Neuron (in vitro differentiated cells): Measurements from ENCODE around the gene DBNDD1.
"Not testable (repeated sequence)": the region's sequence is repeated elsewhere in the genome, so short reads cannot be mapped to it uniquely, and the experiment has no call there.

Source experiments
- H2AFZ ChIP-seq: one replicate; pipeline ENCODE4 v1.6.1; 2013; ENCODE audit warnings: low read depth, mild to moderate bottlenecking, inconsistent platforms, low read length, moderate library complexity
- H3K27me3 ChIP-seq: one replicate; pipeline ENCODE4 v1.6.1; 2013; ENCODE audit warnings: low read length; ENCODE audit not compliant: insufficient read depth
- H3K36me3 ChIP-seq: one replicate; pipeline ENCODE4 v1.6.1; 2013; ENCODE audit warnings: low read length; ENCODE audit not compliant: insufficient read depth
- H3K4me1 ChIP-seq: one replicate; pipeline ENCODE4 v1.6.1; 2013; ENCODE audit warnings: low read length; ENCODE audit not compliant: insufficient read depth
- H3K4me3 ChIP-seq: 2 replicates; pipeline ENCODE4 v1.5.1; 2013; ENCODE audit warnings: mild to moderate bottlenecking, low read length, moderate library complexity
- H3K9me3 ChIP-seq: one replicate; pipeline ENCODE4 v1.6.1; 2013; ENCODE audit warnings: low read length

The DBNDD1 gene

GRCh38 chr16:90018652-90019542 is at the start of gene DBNDD1:
TSS of gene DBNDD1 (minus strand) at chr16:90019456. CDS start at chr16:90019341, 115 bp downstream.
- no peaks in the 10 kb centered on the region for H3K36me3 ChIP-seq
- peaks cover 24% of the 10 kb centered on the region for H3K4me1 ChIP-seq
- peaks cover 30% of the 10 kb centered on the region for H3K27me3 ChIP-seq
- peak within 1 kb of the TSS; percentile 84 for H2AFZ ChIP-seq
- no peaks in the 10 kb centered on the region for H3K9me3 ChIP-seq
- H3K4me3 ChIP-seq, result peak within 1 kb of the TSS; percentile 43

DNA sequence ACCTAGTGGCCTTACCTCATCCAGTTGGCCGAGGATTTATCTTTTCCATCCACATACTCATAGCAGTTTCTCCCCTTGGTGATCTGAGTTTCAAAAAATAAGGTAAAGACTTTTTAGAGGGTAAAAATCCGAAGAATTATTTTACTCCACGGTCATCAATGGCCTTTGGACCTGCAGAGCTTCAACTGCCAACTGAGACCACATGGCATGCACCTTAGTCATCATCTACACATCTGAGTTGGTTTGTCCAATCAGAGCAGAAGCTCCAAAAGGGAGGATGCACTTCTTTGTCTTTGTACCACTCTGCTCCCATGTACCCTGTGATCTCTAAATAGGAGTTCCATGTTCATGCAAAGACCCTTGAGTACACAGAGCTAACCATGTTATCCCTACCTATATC is 42.2 kb upstream of the DBNDD1 start:
- H2AFZ ChIP-seq, result no peak overlapping the region
- H3K4me3 ChIP-seq, result no peak overlapping the region
- no peaks in the 10 kb centered on the region for H3K36me3 ChIP-seq
- H3K27me3 ChIP-seq, result peaks cover 12% of the 10 kb centered on the region
- H3K4me1 ChIP-seq, result no peaks in the 10 kb centered on the region
- no peaks in the 10 kb centered on the region for H3K9me3 ChIP-seq

DNA sequence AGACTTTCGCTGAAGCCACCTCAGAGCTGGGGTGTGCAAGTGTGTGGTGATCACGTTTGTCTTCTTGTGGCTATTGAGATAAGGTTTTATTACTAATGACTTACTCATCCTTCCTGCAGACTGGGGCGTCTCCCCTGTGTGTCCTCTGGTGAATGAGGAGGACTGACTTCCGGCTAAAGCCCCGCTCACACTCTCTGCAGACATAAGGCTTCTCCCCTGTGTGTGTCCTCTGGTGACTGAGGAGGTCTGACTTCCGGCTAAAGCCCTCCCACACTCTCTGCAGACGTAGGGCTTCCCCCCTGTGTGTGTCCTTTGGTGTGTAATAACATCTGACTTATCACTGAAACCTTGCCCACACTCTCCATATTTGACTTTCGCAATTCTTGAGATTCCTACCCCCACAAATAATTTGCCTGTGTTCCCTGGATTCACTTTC is 38.5 kb upstream of the DBNDD1 start:
- H3K36me3 ChIP-seq, result no peaks in the 10 kb centered on the region
- peaks cover 8% of the 10 kb centered on the region for H3K9me3 ChIP-seq
- H3K27me3 ChIP-seq, result peaks cover 4% of the 10 kb centered on the region
- no peak overlapping the region for H2AFZ ChIP-seq
- H3K4me3 ChIP-seq, result no peak overlapping the region
- H3K4me1 ChIP-seq, result no peaks in the 10 kb centered on the region

DNA sequence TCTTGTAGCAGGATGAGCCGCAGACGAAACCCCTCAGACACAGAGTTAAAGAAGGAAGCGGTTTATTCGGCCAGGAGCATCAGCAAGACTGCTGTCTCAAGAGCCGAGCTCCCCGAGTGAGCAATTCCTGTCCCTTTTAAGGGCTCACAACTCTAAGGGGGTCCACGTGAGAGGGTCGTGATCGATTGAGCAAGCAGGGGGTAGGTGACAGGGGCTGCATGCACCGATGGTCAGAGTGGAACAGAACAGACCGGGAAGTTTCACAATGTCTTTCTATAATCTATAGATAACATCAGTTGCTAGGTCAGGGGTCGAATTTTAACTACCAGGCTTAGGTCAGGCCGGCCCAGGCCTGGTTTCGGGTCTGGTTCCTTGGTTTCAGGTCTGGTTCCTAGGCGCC is 37.3 kb upstream of the DBNDD1 start:
- not testable (repeated sequence) for H3K36me3 ChIP-seq, H3K9me3 ChIP-seq, H3K27me3 ChIP-seq, H3K4me3 ChIP-seq, H2AFZ ChIP-seq, H3K4me1 ChIP-seq

DNA sequence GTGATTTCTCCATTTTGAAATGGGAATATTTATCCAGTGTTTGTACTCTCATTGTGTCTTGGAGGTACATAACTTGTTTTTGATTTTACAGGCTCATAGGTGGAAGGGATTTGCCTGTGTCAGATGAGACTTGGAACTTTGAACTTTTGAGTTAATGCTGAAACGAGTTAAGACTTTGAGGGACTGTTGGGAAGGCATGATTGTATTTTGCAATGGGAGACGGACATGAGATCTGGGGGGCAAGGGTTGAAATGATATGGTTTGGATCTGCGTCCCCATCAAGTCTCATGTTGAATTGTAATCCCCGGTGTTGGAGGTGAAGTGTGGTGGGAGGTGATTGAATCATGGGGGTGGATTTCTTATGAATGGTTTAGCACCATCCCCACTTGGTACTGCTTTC is 36.1 kb upstream of the DBNDD1 start:
- Histone ChIP-seq H3K4me1 (no peaks in the 10 kb centered on the region), H3K4me3 (no peak overlapping the region), H3K9me3 (peaks cover 8% of the 10 kb centered on the region), H3K27me3 (peaks cover 4% of the 10 kb centered on the region), H2AFZ (no peak overlapping the region), H3K36me3 (no peaks in the 10 kb centered on the region)

- no peaks in the 10 kb centered on the region for H3K36me3 ChIP-seq
- no peak overlapping the region for H3K4me3 ChIP-seq
- H2AFZ ChIP-seq, result no peak overlapping the region
- peaks cover 4% of the 10 kb centered on the region for H3K27me3 ChIP-seq
- peaks cover 8% of the 10 kb centered on the region for H3K9me3 ChIP-seq
- no peaks in the 10 kb centered on the region for H3K4me1 ChIP-seq
These were observed 35.3 kb upstream of the DBNDD1 start for GRCh38 chr16:90054554-90054953.

DNA sequence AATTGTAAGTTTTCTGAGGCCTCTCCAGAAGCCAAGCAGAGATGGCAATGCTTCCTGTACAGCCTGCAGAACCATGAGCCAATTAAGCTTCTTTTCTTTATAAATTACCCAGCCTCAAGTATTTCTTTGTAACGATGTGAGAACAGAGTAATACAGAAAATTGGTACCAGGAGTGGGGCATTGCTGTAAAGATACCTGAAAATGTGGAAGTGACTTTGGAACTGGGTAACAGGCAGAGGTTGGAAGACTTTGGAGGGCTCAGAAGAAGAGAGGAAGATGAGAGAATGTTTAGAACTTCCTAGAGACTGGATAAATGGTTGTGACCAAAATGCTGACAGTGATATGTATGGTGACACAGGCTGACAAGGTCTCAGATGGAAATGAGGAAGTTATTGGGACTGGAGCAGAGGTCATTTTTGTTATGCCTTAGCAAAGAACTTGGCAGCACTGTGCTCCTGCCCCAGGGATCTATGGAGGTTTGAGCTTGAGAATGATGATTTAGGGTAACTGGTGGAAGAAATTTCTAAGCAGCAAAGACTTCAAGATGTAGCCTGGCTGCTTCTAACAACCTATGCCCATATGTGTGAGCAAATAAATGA is 34.7 kb upstream of the DBNDD1 start:
- peaks cover 4% of the 10 kb centered on the region for H3K27me3 ChIP-seq

GRCh38 chr16:90050969-90051368 is 31.7 kb upstream of the DBNDD1 start:
- H3K9me3 ChIP-seq, result peaks cover 8% of the 10 kb centered on the region
- H3K27me3 ChIP-seq, result peaks cover 11% of the 10 kb centered on the region
- peaks cover 7% of the 10 kb centered on the region for H3K4me1 ChIP-seq
- H2AFZ ChIP-seq, result no peak overlapping the region
- H3K4me3 ChIP-seq, result no peak overlapping the region
- no peaks in the 10 kb centered on the region for H3K36me3 ChIP-seq

More for the DNA sequence above, 34.7 kb upstream of the DBNDD1 start:
- Histone ChIP-seq H3K9me3 (peaks cover 8% of the 10 kb centered on the region), H3K36me3 (no peaks in the 10 kb centered on the region), H3K4me1 (no peaks in the 10 kb centered on the region), H3K4me3 (no peak overlapping the region), H2AFZ (no peak overlapping the region)

- no peaks in the 10 kb centered on the region for H3K36me3 ChIP-seq
- no peak overlapping the region for H2AFZ ChIP-seq
- H3K9me3 ChIP-seq, result no peaks in the 10 kb centered on the region
These were observed 29.6 kb upstream of the DBNDD1 start for GRCh38 chr16:90048737-90049330.

GRCh38 chr16:90048347-90048722 is 29.1 kb upstream of the DBNDD1 start:
- H2AFZ ChIP-seq, result no peak overlapping the region
- no peak overlapping the region for H3K4me3 ChIP-seq
- peaks cover 7% of the 10 kb centered on the region for H3K4me1 ChIP-seq
- H3K9me3 ChIP-seq, result no peaks in the 10 kb centered on the region
- no peaks in the 10 kb centered on the region for H3K36me3 ChIP-seq
- H3K27me3 ChIP-seq, result peaks cover 13% of the 10 kb centered on the region

More at GRCh38 chr16:90048737-90049330, 29.6 kb upstream of the DBNDD1 start:
- Histone ChIP-seq H3K27me3 (peaks cover 13% of the 10 kb centered on the region), H3K4me1 (peaks cover 7% of the 10 kb centered on the region), H3K4me3 (no peak overlapping the region)

DNA sequence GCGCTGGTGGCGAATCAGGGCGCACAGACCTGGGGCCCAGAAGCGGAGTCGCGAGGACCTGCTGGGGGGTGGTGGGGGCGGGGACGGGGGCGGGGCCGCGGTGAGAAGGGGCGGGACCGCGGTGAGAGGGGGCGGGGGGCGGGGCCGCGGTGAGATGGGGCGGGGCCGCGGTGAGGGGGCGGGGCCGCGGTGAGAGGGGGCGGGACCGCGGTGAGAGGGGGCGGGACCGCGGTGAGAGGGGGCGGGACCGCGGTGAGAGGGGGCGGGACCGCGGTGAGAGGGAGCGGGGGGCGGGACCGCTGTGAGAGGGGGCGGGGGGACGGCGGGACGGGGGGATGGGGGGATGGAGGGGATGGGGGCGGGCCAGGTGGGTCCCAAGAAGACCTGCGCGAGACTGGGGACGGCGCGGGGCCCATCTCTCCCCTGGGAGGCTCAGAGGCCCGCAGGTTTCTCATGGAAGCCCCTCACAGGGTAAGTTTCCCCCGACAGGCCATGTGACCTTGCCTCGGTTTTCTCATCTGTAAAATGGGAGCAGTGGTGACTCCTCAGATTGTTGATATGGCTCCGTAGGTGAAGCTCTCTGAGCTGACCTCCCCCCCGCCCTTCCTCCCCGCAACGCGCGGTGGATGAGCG is 28.6 kb upstream of the DBNDD1 start:
- Histone ChIP-seq H2AFZ (no peak overlapping the region), H3K4me1 (peaks cover 7% of the 10 kb centered on the region), H3K9me3 (no peaks in the 10 kb centered on the region), H3K36me3 (no peaks in the 10 kb centered on the region), H3K4me3 (no peak overlapping the region), H3K27me3 (peaks cover 13% of the 10 kb centered on the region)

- peaks cover 7% of the 10 kb centered on the region for H3K4me1 ChIP-seq
- H2AFZ ChIP-seq, result peak overlapping the region; percentile 18
- H3K4me3 ChIP-seq, result peak overlapping the region; percentile 8
- no peaks in the 10 kb centered on the region for H3K36me3 ChIP-seq
- H3K27me3 ChIP-seq, result peaks cover 13% of the 10 kb centered on the region
- H3K9me3 ChIP-seq, result no peaks in the 10 kb centered on the region
These were observed 27.9 kb upstream of the DBNDD1 start for GRCh38 chr16:90046971-90047713.
